Astrocyte (in vitro differentiated cells and primary cell): ENCODE results near the gene RSPH1. TPM values are rescaled to one million over a fixed set of nuclear protein-coding genes. Genes with fewer than 3 reads are reported as not detected.

Experiments used
- DNase-seq: peaks from one replicate; pipeline ENCODE4 v3.0.0-alpha.2; 2010; ENCODE audit warnings: low read depth
- FAIRE-seq: peaks from 2 replicates; lab custom pipeline; 2011; peaks lifted over from hg19 to GRCh38; lab: Jason Lieb, UNC
- H2AFZ ChIP-seq: 2 replicates; pipeline ENCODE4 v1.6.0; 2012; ENCODE audit warnings: low read depth, low read length, inconsistent platforms
- H3K27ac ChIP-seq: 2 replicates; pipeline ENCODE4 v1.5.1; 2011; ENCODE audit warnings: low read depth, low read length, inconsistent platforms
- H3K27me3 ChIP-seq: 2 replicates; pipeline ENCODE4 v1.6.0; 2011; ENCODE audit warnings: low read length, inconsistent platforms; ENCODE audit not compliant: insufficient read depth
- H3K36me3 ChIP-seq: 2 replicates; pipeline ENCODE4 v1.5.1; 2011; ENCODE audit warnings: low read length, inconsistent platforms; ENCODE audit not compliant: insufficient read depth
- H3K4me1 ChIP-seq: 2 replicates; pipeline ENCODE4 v1.5.1; 2011; ENCODE audit warnings: low read length, inconsistent platforms; ENCODE audit not compliant: insufficient read depth
- H3K4me2 ChIP-seq: 2 replicates; pipeline ENCODE4 v1.6.0; 2012; ENCODE audit warnings: low read length, inconsistent platforms
- H3K4me3 ChIP-seq: 2 replicates; pipeline ENCODE4 v1.5.1; 2011; ENCODE audit warnings: low read depth, mild to moderate bottlenecking, low read length, inconsistent platforms; ENCODE audit not compliant: insufficient read depth
- H3K79me2 ChIP-seq: 2 replicates; pipeline ENCODE4 v1.6.0; 2012; ENCODE audit warnings: mild to moderate bottlenecking, low read length, inconsistent platforms; ENCODE audit not compliant: insufficient read depth
- H3K9ac ChIP-seq: 2 replicates; pipeline ENCODE4 v1.6.0; 2012; ENCODE audit warnings: mild to moderate bottlenecking, low read length, inconsistent platforms
- H3K9me3 ChIP-seq: 2 replicates; pipeline ENCODE4 v1.5.1; 2012; ENCODE audit warnings: low read depth, mild to moderate bottlenecking, low read length, inconsistent platforms; ENCODE audit not compliant: insufficient read depth
- H4K20me1 ChIP-seq: 2 replicates; pipeline ENCODE4 v1.6.0; 2012; ENCODE audit warnings: low read length, inconsistent platforms; ENCODE audit not compliant: insufficient read depth
- H3K27ac Mint-ChIP-seq: one replicate; pipeline ENCODE4 v1.8.0; 2021; ENCODE audit warnings: mild to moderate bottlenecking, mixed read lengths; ENCODE audit not compliant: unreplicated experiment
- H3K27me3 Mint-ChIP-seq: one replicate; pipeline ENCODE4 v1.8.0; 2021; ENCODE audit warnings: low read depth, mixed read lengths; ENCODE audit not compliant: unreplicated experiment
- H3K36me3 Mint-ChIP-seq: one replicate; pipeline ENCODE4 v1.8.0; 2021; ENCODE audit warnings: low read depth, mixed read lengths; ENCODE audit not compliant: unreplicated experiment
- H3K4me1 Mint-ChIP-seq: one replicate; pipeline ENCODE4 v1.8.0; 2021; ENCODE audit warnings: low read depth, mixed read lengths; ENCODE audit not compliant: unreplicated experiment
- H3K4me3 Mint-ChIP-seq: one replicate; pipeline ENCODE4 v1.8.0; 2021; ENCODE audit warnings: mild to moderate bottlenecking, moderate library complexity, mixed read lengths; ENCODE audit not compliant: unreplicated experiment
- H3K9me3 Mint-ChIP-seq: one replicate; pipeline ENCODE4 v1.8.0; 2021; ENCODE audit warnings: mild to moderate bottlenecking, mixed read lengths; ENCODE audit not compliant: unreplicated experiment
- CTCF ChIP-seq: IDR thresholded peaks from 2 replicates; pipeline ENCODE4 v1.5.1; 2011; ENCODE audit warnings: low read depth, mild to moderate bottlenecking, inconsistent platforms, low read length, moderate library complexity; ENCODE audit not compliant: insufficient read depth
- EZH2 ChIP-seq: IDR thresholded peaks from 2 replicates; pipeline ENCODE4 v1.6.1; 2012; ENCODE audit warnings: mild to moderate bottlenecking, low read length, inconsistent platforms; ENCODE audit not compliant: insufficient read depth
- total RNA-seq: library from RNA; stranded (reverse); gene quantifications from 2 replicates; pipeline ENCODE4 v1.2.1, GENCODE V29; 2021

Gene RSPH1
- total RNA-seq, 1 donor from 2014 or later, result 0.43 TPM

GRCh38 chr21:42533963-42534355 is 37.9 kb upstream of the RSPH1 start:
- peaks cover 5% of the 10 kb centered on the region for H3K36me3 Mint-ChIP-seq
- Histone ChIP-seq H3K27ac (no peak overlapping the region), H3K4me3 (no peak overlapping the region), H3K4me1 (no peaks in the 10 kb centered on the region), H3K27me3 (peaks cover 5% of the 10 kb centered on the region), H4K20me1 (no peaks in the 10 kb centered on the region), H3K36me3 (no peaks in the 10 kb centered on the region), H2AFZ (no peak overlapping the region), H3K9me3 (no peaks in the 10 kb centered on the region), H3K9ac (no peak overlapping the region), H3K4me2 (no peak overlapping the region), H3K79me2 (no peaks in the 10 kb centered on the region)
- TF ChIP-seq EZH2 (no peak), CTCF (no peak)
- FAIRE-seq (no peak), DNase-seq (no peak)
- no peaks in the 10 kb centered on the region for H3K4me1 Mint-ChIP-seq
- H3K4me3 Mint-ChIP-seq, result no peak overlapping the region
- H3K27ac Mint-ChIP-seq, result no peak overlapping the region
- H3K27me3 Mint-ChIP-seq, result peaks cover 15% of the 10 kb centered on the region
- H3K9me3 Mint-ChIP-seq, result no peaks in the 10 kb centered on the region

DNA sequence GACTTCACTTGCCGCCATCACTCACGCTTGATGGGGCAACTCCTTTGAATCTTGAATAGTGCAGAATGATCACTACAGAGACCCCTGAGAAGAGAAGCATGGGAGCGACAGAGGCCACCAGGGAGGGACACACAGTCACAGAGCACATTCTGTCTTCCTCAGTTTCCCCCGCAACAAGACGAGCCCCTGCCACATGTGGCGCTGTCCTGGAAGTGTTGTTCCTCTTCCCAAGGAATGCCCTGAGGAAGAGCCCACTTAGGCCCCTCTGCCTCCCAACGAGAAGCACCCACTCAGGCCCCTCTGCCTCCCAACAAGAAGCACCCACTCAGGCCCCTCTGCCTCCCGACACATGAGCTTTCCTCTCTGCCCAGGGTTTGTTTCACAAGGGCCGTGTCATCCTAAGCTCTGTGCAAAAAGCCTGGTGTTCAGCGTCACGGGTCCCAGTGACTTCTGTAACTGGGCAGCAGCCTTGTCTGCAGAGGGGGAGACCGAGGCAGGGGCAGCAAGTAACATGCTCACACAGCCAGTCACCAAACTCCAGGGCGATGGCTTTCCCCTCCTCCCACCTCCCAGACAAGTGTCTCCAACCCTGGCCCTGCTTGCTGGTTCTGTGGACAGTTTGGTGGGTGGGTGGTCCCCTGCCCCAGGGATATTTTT is 37.4 kb upstream of the RSPH1 start:
- Histone ChIP-seq H3K27me3 (peaks cover 5% of the 10 kb centered on the region), H3K27ac (no peak overlapping the region), H4K20me1 (no peaks in the 10 kb centered on the region), H3K9me3 (no peaks in the 10 kb centered on the region), H3K4me2 (no peak overlapping the region), H3K36me3 (no peaks in the 10 kb centered on the region), H3K9ac (no peak overlapping the region), H3K79me2 (no peaks in the 10 kb centered on the region), H3K4me3 (no peak overlapping the region), H3K4me1 (no peaks in the 10 kb centered on the region), H2AFZ (no peak overlapping the region)
- H3K27me3 Mint-ChIP-seq, result peaks cover 15% of the 10 kb centered on the region
- no peak for DNase-seq
- H3K9me3 Mint-ChIP-seq, result no peaks in the 10 kb centered on the region
- TF ChIP-seq EZH2 (no peak), CTCF (no peak)
- FAIRE-seq, result no peak
- no peak overlapping the region for H3K27ac Mint-ChIP-seq
- no peaks in the 10 kb centered on the region for H3K4me1 Mint-ChIP-seq
- peaks cover 5% of the 10 kb centered on the region for H3K36me3 Mint-ChIP-seq
- H3K4me3 Mint-ChIP-seq, result no peak overlapping the region

DNA sequence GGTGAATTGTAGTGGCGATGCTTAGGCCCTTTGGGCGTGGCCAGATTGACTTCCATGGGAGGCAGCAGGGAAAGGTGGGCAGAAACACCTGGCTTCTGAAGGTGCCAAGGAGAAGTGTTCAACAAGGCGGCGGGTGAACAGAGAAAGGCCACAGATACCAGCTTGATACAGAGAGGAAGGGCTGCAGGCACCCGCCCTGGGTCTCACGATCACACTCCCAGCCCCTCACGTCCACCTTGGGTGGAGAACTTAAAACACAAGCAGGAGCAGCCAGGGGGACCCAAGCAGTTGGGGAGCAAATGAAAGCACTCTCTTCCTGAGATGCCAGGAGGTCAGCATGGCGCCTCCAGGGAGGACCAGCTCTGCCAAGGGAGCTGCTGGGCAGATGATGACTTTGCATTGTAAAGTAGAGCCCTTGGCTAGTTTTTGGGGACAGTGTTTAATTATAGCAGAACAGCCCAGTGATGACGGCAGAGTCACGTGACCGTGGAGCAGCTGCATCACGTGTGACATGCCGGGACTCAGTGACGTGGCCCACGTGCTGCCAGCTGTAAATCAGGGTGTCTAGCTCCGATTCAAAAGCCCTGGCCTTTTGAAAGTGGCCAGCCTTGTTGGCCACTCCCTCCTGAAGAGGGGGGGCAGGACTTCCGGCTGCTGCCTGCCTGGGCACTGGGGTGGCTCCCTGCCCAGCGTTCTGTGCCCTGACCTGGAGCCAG is 36.6 kb upstream of the RSPH1 start:
- Histone ChIP-seq H3K4me2 (no peak overlapping the region), H3K9ac (no peak overlapping the region), H2AFZ (no peak overlapping the region), H3K36me3 (no peaks in the 10 kb centered on the region), H3K27me3 (peaks cover 5% of the 10 kb centered on the region), H3K27ac (no peak overlapping the region), H3K4me1 (no peaks in the 10 kb centered on the region), H4K20me1 (no peaks in the 10 kb centered on the region), H3K4me3 (no peak overlapping the region), H3K79me2 (no peaks in the 10 kb centered on the region), H3K9me3 (no peaks in the 10 kb centered on the region)
- Mint-ChIP-seq H3K36me3 (peaks cover 5% of the 10 kb centered on the region), H3K27ac (no peak overlapping the region), H3K27me3 (peaks cover 8% of the 10 kb centered on the region), H3K4me1 (no peaks in the 10 kb centered on the region), H3K9me3 (no peaks in the 10 kb centered on the region), H3K4me3 (no peak overlapping the region)
- FAIRE-seq, result no peak
- no peak for DNase-seq
- no peak for TF ChIP-seq CTCF
- no peak for TF ChIP-seq EZH2
